Stimulated activated CD8-positive, alpha-beta memory T cell treated with anti-CD3 and anti-CD28 coated beads, Interleukin-15, amount 100 ng/mL, for 48 hours (primary cell): ENCODE measurements around the gene KCNIP4.
"Not testable (repeated sequence)": the region's sequence is repeated elsewhere in the genome, so short reads cannot be mapped to it uniquely, and the experiment has no call there.

Experiments used
- DNase-seq, 2 donors: peaks; one replicate each; pipeline ENCODE4 v3.0.0-alpha.2; 2020; ENCODE audit warnings: low read depth in 2 of 2

The KCNIP4 gene

DNA sequence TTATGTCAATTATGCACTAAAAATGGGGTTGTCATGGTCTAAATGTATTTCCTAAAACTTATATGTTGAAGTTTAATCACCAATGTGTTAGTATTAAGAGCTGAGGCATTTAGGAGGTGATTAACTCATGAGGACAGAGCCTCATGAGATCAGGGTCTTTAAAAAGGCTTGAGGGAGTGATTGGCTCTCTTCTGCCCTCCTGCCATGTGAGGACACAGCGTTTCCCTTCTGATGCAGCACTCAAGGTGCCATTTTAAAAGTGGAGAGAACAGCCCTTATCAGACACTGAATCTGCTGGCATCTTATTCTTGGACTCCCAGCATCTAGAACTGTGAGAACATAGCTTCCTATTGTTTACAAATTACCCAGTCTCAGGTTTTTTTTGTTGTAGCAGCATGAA is 581.7 kb downstream of the KCNIP4 start:
- no peak for DNase-seq

DNA sequence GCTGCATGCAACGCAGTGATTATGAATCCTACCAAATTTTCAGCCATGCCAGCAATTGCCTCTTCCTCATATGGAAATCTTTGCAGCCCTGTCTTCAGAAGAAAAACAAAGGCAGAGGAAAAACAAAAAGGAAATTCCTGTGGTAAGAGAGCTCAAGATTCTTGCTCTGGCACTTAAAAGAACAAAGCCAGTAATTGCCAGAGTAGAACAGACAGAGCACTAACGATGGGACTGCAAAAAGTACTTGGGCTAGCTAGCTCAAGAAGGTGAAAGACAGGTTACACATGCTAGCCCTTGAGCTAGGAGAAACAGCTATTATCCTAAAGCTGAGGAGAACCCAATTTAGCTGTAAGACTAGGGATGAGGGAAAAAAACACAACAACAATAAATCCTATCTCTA is 582.3 kb downstream of the KCNIP4 start:
- no peak for DNase-seq

DNA sequence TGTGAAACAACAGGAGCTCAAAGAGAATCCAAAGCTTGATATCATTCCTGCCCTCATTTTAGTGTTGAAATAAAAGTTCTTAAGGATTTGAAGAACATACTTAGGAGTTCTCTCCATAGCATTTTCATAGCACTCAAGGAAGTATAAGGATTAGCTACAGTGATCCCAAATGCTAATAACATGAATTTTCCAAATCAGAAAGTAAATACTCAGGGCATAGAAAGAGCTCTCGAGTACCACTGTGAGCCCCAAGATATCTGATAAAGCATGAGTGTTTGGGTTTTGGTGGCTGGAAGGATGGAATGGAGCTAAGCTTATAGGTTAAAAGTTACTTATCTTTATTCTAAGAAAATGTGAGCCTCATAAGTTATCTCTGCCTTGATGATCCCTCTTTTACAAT is 584.9 kb downstream of the KCNIP4 start:
- DNase-seq = no peak

DNA sequence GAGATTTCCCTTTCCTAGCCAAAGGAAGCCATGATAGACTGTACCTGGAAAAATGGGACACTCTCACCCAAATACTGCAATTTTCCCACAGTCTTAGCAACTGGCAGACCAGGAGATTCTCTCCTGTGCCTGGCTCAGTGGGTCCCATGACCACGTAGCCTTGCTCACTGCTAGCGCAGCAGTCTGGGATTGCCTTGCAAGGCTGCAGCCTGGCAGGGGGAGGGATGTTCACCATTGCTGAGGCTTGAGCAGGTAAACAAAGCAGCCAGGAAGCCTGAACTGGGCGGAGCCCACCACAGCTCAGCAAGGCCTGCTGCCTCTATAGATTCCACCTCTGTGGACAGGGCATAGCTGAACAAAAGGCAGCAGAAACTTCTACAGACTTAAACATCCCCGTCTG is 596.2 kb downstream of the KCNIP4 start:
- not testable (repeated sequence) for DNase-seq

DNA sequence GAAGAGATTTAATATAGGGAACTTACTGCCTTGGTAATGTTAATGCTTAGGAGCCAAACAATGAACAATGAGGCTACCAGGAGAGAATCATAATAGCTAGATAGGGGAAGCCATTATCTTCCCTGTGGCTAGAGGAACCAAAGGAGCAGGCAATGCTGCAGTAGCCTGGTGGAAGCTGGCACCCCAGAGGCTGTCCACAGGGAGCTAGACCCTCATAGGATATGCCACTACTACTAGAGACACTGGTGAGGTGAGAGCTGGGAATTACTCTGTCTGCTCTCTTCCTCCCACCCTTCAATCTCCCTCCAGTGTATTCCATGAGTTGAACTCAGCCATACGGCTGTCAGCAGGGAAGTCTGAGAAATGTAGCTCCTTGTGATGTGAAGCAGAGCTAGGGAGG is 601.4 kb downstream of the KCNIP4 start:
- DNase-seq = no peak

DNA sequence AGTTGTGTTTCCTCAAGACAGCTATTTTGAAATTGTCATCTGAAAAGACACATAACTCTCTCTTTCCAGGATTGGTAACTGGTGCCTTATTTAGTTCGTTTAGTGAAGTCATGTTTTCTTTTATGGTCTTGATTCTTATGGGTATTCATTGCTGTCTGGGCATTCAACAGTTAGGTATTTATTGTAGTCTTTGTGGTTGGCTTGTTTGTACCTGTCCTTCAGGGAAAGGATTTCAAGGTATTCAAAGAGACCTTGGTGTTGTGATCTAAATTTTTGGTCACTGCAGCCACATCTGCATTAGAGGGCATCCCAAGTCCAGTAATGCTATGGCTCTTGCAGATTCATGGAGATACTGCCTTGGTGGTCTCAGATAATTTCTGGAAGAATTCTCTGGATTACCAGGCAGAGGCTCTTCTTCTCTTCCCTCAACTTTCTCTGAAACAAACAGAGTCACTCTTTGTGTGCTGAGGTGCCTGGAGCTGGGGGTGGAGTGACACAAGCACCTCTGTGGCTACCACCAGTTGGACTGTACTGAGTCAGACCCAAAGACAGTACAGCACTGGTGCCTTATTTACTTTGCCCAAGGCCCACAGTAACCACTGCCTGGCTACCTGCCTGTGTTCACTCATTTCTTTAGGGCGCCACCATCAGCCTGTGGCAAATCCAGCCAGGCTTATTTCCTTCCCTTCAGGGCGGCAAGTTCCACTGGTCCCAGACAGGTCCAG is 620.4 kb downstream of the KCNIP4 start:
- no peak for DNase-seq

DNA sequence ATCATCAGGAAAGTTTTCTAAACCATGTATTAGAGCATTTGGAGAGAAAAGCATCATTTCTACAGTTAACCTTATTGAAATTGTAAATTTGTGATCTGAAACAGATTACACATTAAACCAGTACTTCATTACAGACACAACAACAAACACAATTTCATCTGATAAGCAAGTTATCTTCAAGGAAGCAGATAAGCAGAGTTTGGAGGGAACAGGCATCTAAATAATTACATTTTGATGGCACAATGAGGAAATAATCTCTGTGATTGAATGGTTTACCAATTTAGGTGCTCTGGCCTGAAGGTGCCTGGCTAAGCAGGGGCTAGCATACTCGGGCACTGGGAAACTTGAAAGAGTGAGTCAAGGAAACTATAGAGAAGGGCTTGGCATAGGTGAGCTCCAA is 628.5 kb downstream of the KCNIP4 start:
- DNase-seq = no peak

DNA sequence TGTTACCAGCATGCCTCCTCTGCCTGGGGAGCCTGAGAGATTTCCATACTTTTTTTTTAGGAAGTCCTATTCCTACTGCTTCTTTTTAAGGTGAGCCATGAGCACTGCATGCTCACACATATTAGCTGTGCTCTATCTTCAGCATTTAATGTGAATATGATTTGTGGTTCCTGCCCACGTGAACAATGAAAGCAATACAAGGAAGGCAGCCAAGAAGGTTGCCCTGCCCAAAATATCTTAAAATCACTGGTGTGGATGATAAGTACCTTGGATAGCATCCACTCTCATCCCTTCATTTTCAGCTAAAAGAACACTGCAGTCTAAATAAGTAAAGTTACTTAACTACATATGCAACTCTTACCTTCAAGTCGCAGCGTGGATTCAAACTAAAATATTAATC is 640.9 kb downstream of the KCNIP4 start:
- no peak for DNase-seq

DNA sequence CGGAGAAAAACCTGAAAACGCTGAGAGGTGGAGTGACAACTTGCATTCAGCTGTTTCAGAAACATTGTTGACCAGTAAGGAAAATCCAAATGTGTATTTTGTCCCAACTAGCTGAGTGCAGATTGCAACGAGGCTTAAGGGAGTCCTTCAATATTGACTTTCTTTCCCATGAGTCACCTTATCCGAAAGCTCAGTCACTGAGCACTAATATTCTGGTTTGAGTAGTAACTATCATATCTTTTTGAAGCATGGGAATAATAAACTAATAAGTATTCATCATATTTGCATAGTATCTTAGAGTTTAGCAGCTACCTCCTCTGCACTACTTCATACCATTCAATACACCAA is 644.1 kb downstream of the KCNIP4 start:
- no peak for DNase-seq

DNA sequence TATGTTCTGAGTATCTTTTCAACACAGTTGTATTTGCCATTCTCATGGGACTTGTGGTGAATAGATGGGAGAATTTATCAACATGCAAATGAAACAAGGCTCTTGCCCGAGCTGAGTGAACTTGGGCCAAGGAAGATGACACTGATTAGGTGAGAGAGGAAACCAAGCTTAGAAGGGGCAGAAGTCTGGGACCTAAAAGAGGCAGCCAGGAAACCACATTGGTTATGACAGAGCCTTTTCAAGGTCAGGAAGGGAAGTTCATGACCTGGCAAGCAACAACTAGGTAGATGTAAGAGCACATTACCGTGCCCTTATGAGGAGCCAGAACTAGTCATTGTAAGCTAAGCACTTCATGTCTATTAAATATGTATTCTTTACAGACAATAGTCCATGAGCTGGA is 658.0 kb downstream of the KCNIP4 start:
- no peak for DNase-seq

DNA sequence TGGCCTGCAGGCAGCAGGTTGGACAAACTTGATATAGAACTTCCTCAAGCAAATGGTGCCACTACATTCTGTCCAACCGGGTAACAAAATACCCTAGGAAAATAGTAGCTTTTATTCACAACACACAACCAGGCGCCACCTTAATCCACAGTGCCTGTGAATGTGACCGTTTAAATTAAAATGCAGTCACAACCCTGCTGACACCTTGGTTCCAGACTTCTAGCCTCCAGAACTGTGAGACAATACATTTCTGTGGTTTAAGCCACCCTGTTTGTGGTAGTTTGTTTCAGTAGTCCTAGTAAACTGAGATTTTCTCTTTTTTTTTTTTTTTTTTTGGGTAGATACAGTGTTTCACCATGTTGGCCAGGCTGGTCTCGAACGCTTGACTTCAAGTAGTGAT is 672.5 kb downstream of the KCNIP4 start:
- DNase-seq = no peak

DNA sequence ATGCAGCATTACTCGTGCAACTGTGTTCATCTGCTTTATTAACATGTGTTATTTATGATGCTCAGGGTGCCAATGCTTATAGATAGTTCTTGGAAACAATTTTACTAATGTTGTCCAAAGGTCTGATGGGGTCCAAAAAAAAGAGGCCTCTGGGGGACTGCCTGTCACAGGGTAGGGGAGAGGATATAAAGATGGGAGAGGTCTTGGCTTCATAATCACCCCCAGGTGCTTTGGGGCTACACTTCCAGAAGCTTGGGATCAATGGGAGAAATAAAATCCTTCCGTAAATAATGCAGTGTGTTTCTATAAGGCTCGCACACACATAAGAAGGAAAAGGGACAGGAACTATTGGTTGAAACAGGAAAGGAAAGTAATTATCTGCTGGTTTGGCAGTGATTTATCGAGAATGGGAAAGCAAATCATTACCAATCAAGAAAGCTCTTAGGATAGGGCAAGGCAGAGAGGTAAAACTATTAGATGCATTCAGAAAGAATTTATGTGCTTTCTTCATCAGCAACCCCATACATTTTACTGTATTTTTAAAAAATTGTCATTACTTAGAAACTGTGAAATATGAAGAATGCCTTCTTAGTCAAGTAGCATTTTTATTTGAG is 677.0 kb downstream of the KCNIP4 start:
- no peak for DNase-seq

DNA sequence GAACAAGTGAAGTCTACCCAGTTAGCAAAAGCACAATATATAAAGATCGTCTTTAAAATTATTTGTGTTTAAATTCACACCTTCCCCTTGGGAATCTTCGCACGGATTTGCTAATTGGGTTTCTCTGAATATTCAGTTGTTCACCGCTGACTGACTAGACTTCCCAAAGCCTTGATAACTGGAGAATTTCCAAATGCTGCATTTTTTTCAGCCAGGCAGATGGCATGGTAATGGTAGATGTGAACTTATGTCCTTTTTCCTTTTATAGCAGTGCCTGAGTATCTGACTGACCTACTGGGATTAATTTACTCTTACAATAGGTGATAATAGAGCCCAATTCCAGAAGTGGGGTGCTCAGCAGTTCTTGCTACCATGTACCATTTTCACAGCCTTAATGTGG is 700.2 kb downstream of the KCNIP4 start:
- DNase-seq = no peak

DNA sequence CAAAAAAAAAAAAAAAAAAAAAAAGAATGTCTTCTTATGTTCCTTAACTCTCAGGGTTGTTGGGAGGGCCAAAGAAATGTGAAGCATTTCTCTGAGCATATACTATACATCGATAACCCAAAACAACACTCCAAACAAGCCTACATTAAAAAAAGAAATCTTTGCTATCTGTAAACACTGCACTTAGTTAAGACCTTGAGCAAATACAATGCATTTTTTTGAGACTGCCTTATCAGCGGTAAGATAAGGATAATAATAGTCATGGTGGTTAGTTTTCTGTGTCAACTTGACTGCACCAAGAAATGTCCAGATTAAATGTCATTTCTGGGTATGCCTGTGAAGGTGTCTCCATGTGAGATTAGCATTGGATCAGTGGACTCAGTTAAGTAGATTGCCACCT is 706.4 kb downstream of the KCNIP4 start:
- no peak for DNase-seq

DNA sequence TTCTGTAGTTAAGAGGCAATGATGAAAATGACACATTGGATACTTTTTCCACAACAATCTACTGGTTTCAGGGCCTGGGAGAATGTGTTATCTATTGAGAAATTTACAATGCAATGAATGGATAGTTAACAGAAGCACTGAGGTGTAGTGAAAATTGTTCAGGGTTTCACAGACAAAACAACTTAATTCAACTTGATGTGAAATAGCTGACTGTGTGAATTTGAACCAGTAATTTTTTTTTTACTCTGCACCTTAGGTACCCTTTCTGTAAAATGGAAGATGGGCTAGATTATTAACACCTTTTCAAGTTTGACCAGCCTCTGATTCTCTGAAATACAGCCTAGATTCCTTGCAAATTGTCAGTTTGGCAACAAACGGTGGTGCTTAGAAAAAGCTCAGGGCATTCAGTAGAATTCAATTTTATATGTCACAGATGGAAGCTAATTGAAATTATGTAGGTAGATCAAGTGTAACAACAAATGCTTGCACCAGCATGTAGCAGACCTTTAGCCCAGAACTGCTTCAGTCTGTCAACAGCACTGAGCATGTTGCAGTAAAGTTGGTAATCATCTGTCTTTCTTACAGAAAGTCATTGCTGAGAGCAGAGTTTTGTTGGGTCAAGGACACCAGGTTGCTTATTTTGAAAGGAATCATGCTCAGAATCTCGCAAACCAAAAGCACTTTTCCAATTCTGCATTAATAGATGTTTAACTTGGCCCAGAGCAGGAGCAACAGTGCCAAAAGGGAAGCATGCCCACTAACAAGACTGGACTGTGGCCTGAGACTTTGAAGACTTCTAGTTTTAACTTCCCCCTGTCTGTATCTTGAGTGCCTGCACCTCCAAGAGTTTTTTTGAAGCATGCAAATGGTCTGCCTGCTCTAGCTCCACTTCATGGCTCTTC is 721.7 kb downstream of the KCNIP4 start:
- DNase-seq = no peak

DNA sequence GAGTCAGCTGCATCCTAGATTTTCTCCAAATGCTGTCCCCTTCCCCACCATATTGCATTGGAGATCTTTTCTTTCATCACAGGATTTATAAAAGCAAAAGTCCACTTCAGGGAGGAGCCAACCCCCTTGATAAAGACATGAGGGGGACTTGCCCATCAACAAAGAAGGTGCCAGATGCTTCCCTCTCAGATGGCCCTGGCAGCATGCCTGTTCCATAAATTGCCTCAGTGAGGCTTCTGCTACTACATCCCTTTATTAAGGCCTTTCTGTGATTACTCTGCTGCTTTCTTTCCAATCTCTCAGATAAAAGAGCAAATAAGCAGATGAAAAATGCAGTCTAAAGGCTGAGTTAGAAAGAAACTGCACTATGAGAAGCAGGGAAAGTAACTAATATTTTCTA is 736.7 kb downstream of the KCNIP4 start:
- DNase-seq = no peak

DNA sequence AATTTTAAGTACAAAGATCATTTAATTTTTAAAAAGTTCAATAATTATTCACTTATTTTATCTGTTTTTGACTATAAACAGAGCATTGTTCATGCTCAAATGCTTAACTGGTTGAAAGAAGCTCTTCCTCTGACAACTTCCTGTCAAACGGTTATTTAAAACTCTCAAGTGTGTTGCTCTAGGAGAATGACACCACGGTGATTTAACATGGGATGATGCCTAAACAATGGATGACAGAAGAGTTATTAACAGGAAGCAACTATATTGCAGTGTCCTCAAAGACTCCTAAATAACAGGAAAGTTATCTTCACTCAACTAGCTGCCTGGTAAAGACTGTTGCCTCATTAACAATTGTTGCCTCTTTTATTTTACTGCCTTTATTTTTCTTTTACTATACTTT is 738.7 kb downstream of the KCNIP4 start:
- no peak for DNase-seq

DNA sequence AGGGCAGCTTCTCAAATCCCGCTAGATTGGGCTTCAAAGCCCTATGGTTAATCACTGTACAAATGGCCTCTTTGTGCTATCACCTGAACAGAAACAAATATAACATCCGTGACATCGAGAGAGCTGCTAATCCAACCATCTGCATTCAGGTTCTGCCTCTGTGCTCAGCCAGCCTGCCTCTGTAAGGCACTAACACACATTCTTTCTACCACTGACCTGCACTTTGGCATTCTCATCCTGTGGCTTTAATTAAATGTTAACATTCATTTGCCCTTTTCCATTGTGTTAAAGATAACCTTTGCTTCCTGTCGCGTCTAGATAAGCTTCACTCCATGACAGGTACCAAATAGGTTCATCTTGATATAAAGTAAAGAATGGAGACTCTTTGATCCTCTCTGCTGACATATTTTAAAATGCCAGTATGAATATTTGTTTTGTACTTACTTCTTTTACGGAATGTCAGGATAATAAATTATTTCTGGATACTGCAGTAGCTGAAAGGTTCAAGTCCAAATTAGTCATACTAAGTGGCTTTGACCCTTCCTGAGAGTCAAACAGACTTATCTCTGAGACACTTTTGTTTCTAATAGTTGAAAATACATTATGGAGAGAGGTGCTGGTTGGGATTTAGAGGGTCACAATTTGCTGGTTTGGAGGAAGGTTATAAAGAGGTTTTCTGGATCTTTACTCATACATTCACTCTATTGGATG is 742.6 kb downstream of the KCNIP4 start:
- DNase-seq = no peak

DNA sequence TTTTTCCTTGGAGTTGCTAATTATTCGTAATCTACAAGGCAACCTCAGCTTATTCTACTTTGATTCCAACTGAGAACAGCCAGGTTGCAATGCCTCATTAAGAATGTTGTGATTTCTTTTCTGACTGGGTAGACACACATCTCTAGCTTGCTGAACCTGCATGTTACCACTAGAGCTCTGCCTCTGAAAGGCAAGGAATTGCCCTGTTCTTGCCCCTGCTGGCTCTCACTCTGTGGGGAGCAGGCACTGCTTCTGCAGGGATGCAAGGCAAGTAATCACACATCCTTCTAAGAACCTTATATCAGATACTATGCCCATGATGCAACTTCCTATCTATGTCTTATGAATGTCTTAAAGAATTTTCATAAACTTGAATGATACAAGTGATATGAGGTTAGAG is 745.2 kb downstream of the KCNIP4 start:
- no peak for DNase-seq

DNA sequence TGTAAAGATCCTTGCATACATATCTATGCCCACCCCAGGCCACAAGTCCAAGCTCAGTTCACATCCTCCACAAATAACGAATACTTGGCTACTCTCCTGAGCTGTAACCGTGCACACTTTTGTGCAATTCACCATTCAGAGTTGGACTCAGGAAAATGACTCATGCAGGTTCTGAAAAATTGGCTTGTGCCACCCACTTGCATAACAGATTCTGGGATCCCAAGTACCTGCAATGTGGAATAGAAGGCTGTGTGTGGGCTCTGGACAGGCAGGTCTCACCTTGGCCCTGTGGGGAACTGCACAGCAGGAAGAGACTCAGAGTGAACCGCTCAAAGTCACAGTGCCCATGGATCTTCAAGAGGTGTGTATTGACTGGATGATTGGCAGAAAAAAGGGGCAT is 745.6 kb downstream of the KCNIP4 start:
- DNase-seq = no peak

DNA sequence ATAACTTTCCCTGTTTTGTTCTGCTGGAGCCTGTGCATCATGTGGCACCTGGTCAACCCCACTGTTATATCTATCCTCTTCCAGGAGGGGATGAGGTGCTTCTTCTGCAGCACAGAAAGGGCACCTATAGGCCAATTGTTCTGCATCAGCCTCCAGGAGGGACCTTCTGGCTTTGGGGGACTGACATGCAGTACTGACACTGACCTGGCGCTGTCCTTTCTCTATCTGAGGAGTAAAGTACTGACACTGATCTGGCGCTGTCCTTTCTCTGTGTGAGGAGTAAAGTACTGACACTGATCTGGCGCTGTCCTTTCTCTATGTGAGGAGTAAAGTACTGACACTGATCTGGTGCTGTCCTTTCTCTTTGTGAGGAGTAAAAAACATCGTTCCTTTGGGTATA is 749.9 kb downstream of the KCNIP4 start:
- no peak for DNase-seq

DNA sequence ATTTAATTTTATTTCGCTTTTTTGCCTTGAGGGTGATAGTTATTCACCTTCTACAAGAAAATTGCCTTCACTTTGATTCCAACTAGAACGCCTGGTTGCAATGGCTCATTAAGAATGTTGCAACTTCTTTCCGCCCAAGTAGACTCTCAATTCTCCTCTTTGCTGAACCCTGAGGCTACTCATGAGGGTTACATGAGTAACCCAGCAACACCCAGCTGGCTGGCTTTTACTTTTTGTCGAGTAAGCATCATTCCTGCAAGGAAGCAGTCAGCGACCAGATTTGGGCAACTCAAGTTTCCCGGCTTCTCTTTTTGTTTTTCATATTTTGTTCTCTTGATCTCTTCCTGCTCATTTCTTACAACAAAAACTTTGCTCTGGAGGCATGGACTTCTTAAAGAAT is 752.9 kb downstream of the KCNIP4 start:
- DNase-seq = no peak
